Lung (tissue), 12 donors: ENCODE data around the gene MUC6. TPM values are rescaled to one million over a fixed set of nuclear protein-coding genes. Genes with fewer than 3 reads are reported as not detected.

Source experiments
- ATAC-seq: fragments of 200-7000 bp; cut with Tn5 transposase; one replicate; pipeline ENCODE4 v1.9.1; 2020; ENCODE audit warnings: moderate number of reproducible peaks; ENCODE audit not compliant: insufficient read depth, low FRiP score
- DNase-seq, 3 donors: peaks; one replicate each; pipeline ENCODE4 v3.0.0-alpha.2; 2013 to 2017
- H3K27ac ChIP-seq, 2 donors: one replicate each; pipeline ENCODE4 v1.5.1; 2013; ENCODE audit warnings: mild to moderate bottlenecking in 2 of 2, moderate library complexity in 2 of 2, control low read depth in 1 of 2, inconsistent platforms in 1 of 2, low read depth in 1 of 2, low read length in 1 of 2
- H3K27me3 ChIP-seq, 3 donors: one replicate each; pipeline ENCODE4 v1.5.1; 2013; ENCODE audit warnings: low read length in 2 of 3; ENCODE audit not compliant: control insufficient read depth in 3 of 3, insufficient read depth in 3 of 3
- H3K36me3 ChIP-seq, 4 donors: one replicate each; pipeline ENCODE4 v1.5.1; 2013; ENCODE audit warnings: low read length in 4 of 4, mild to moderate bottlenecking in 1 of 4, moderate library complexity in 1 of 4; ENCODE audit not compliant: control insufficient read depth in 4 of 4, insufficient read depth in 4 of 4
- H3K4me1 ChIP-seq, 5 donors: one replicate each; pipeline ENCODE4 v1.5.1; 2013; ENCODE audit warnings: low read length in 5 of 5, mild to moderate bottlenecking in 2 of 5, moderate library complexity in 1 of 5; ENCODE audit not compliant: control insufficient read depth in 5 of 5, insufficient read depth in 5 of 5
- H3K4me3 ChIP-seq: one replicate; pipeline ENCODE4 v1.5.1; 2013; ENCODE audit warnings: mild to moderate bottlenecking, control low read depth, moderate library complexity
- H3K9ac ChIP-seq, 2 donors: one replicate each; pipeline ENCODE4 v1.5.1; 2013; ENCODE audit warnings: low read length in 2 of 2, control low read depth in 1 of 2; ENCODE audit not compliant: insufficient read depth in 1 of 2
- H3K9me3 ChIP-seq, 4 donors: one replicate each; pipeline ENCODE4 v1.5.1; 2013; ENCODE audit warnings: low read length in 3 of 4, mild to moderate bottlenecking in 1 of 4, moderate library complexity in 1 of 4; ENCODE audit not compliant: control insufficient read depth in 4 of 4, insufficient read depth in 3 of 4
- CTCF ChIP-seq: IDR thresholded peaks from 2 replicates; pipeline ENCODE4 v1.5.1; 2012; ENCODE audit warnings: mild to moderate bottlenecking; ENCODE audit errors: control extremely low read depth, extremely low read depth
- WGBS, 2 donors: extraction: QIAGEN DNeasy Blood & Tissue Kit; methylation state at CpG; one replicate each; pipeline ENCODE4 v1.1.7; 2013; 5-methylcytosine and 5-hydroxymethylcytosine counted together
- polyA plus RNA-seq, 2 donors: library from polyadenylated mRNA; stranded (reverse); fragments of 200-250 nt; gene quantifications; one replicate each; pipeline ENCODE4 v1.2.1, GENCODE V29; 2013
- total RNA-seq, 2 donors: library from RNA; depleted of rRNA in 1 of 2; stranded (reverse); fragments of >200 nt in 1 of 2; gene quantifications; one replicate each; pipeline ENCODE4 v1.2.1, GENCODE V29; 2014 to 2021
- donor health status: control.
- donor health status: control.
- donor health status: Bipolar disorder and iron deficiency.
- donor health status: healthy.
- donor health status: DM: yes; HTN: yes; CAD: no.

MUC6 gene
- total and polyA plus RNA-seq, 4 donors: 0.01 to 0.92 (median 0.06) TPM; not detected in 1

DNA sequence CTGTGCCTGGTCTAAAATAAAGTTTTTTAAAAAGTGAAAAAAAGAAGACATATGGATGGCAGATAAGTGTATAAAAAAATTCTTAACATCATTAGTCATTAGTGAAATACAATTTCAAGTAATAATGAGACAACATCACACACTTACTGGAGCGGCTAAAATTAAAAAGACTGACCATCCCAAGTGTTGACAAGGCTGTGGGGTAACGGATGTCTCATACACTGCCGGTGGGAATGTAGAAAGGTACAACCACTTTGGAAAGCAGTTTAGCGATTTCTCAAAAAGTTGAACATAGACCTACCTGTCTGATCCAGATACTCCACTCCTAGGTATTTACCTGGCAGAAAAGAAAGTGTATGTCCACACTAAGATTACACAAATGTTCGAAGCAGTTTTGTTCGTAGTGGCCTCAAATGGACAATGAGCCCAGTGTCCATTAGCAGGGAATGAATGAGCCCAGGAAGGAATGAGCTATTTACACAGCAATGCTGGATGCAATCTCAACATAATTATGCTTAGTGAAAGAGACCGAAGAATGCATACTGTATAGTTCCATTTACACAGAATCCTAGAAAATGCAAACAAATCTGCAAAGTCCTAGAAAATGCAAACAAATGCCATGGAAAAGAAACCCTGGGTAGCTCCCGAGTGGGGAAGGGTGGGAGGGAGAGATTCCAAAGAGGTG lies 31.4 kb upstream of the MUC6 start:
- peaks cover 0 to 4% (median 4%) of the 10 kb centered on the region in 5 donors for H3K4me1 ChIP-seq
- no peak overlapping the region for H3K27ac ChIP-seq
- no peaks in the 10 kb centered on the region for H3K36me3 ChIP-seq
- 76 to 83% methylated on average over 8 of the region's 8 CpGs for WGBS, 2 donors
- DNase-seq (peak in 1 of 3 donors; percentile 19), ATAC-seq (no peak)
- no peak overlapping the region for H3K4me3 ChIP-seq
- TF ChIP-seq CTCF: no peak
- peaks cover 0 to 3% (median 0%) of the 10 kb centered on the region in 4 donors for H3K9me3 ChIP-seq
- H3K27me3 ChIP-seq: no peaks in the 10 kb centered on the region
- no peak overlapping the region for H3K9ac ChIP-seq

- DNase-seq (no peak), ATAC-seq (no peak)
- H3K9ac ChIP-seq: no peak overlapping the region
- H3K4me3 ChIP-seq: no peak overlapping the region
- peaks cover 0 to 5% (median 2%) of the 10 kb centered on the region in 4 donors for H3K9me3 ChIP-seq
- no peaks in the 10 kb centered on the region for H3K36me3 ChIP-seq
- WGBS, 2 donors: 56 to 57% methylated on average over 3 of the region's 3 CpGs
- H3K4me1 ChIP-seq: no peaks in the 10 kb centered on the region
- H3K27ac ChIP-seq: no peak overlapping the region
- no peaks in the 10 kb centered on the region for H3K27me3 ChIP-seq
- no peak for TF ChIP-seq CTCF
Measured at GRCh38 chr11:1064167-1064566, 27.6 kb upstream of the MUC6 start.

DNA sequence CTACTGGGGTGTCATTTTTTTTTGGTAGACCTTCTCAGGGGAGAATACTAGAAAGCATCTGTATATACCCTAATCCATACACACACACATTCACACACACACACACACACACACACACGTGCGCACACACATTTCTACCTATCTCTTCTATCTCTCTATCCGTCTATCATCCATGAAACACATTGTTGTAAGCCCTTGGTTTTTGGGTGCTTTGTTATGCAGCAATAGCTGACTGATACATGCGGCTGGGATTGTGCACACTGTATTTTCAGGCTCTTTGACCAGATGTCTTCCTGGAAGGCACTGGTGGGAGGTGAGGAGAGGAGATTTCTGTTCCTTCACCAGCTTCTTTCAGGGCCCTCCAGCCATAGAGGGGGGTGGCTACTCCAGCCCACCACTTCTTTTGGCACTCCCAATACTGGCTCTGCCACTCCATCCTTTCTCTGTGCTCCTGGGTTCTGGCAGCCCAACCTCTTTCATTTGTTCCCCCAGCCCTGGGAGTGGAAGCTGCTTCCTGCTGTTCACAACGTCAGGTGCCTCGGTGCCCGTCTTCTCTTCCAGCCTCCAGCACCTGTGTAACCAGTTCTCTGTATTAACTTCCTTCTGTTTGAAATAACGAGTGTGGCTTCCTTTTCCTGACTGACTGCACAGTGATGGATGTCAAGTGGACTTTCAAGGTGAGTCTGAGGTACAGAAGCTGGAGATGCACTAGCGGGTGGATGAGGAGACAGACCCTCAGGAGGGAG lies 25.7 kb upstream of the MUC6 start:
- Histone ChIP-seq H3K27ac (no peak overlapping the region), H3K27me3 (no peaks in the 10 kb centered on the region), H3K4me3 (no peak overlapping the region), H3K4me1 (no peaks in the 10 kb centered on the region), H3K9me3 (peaks cover 0 to 5% (median 2%) of the 10 kb centered on the region in 4 donors), H3K36me3 (no peaks in the 10 kb centered on the region), H3K9ac (no peak overlapping the region)
- no peak for ATAC-seq
- 61 to 67% methylated on average over 9 of the region's 9 CpGs for WGBS, 2 donors
- no peak for DNase-seq
- no peak for TF ChIP-seq CTCF
